Measurements from ENCODE around the gene CHMP3.

DNA sequence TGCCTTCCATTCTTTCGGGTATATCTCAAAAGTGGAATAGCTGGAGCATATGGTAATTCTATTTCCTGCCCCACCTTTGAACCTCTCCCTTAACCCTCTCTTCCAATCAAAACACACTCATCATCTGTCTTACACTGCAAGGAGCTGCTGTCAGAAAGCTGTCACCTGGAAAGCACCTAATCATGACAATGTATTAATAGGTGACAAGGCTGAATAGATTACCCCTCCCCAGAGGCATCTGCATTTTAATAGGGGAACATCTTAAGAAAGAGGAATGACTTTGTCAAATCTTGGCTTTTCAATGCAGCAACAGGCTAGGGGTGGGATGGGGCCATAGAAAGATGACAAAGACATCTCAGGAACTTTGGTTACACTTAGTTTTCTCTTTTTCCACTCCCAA, 41.3 kb downstream of the CHMP3 start:
- TF ChIP-seq NRF1 (IDR thresholded peaks at IDR 0.05; ENCODE audit: low read depth, low read length) (no peak), SUZ12 (IDR thresholded peaks at IDR 0.05; ENCODE audit: low read length) (no peak), EGR1 (IDR thresholded peaks at IDR 0.05; ENCODE audit: borderline replicate concordance, low read depth, low read length) (no peak), HDAC6 (IDR thresholded peaks at IDR 0.05; ENCODE audit: low read depth, low read length) (no peak), SIN3A (conservative IDR thresholded peaks at IDR 0.05 in 1 of 2, IDR thresholded peaks at IDR 0.05 in 1 of 2; ENCODE audit: low read depth in 1 of 2, low read length in 2 of 2) (no peak)
- TF ChIP-seq, protein P1, sequence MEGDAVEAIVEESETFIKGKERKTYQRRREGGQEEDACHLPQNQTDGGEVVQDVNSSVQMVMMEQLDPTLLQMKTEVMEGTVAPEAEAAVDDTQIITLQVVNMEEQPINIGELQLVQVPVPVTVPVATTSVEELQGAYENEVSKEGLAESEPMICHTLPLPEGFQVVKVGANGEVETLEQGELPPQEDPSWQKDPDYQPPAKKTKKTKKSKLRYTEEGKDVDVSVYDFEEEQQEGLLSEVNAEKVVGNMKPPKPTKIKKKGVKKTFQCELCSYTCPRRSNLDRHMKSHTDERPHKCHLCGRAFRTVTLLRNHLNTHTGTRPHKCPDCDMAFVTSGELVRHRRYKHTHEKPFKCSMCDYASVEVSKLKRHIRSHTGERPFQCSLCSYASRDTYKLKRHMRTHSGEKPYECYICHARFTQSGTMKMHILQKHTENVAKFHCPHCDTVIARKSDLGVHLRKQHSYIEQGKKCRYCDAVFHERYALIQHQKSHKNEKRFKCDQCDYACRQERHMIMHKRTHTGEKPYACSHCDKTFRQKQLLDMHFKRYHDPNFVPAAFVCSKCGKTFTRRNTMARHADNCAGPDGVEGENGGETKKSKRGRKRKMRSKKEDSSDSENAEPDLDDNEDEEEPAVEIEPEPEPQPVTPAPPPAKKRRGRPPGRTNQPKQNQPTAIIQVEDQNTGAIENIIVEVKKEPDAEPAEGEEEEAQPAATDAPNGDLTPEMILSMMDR (IDR thresholded peaks at IDR 0.05; ENCODE audit: control extremely low read depth in 1 of 3, insufficient read depth in 1 of 3, low read depth in 1 of 3, low read length in 3 of 3): no peak

All from H1 (cell line).